ENCODE data around the gene AAGAB. TPM values are rescaled to one million over a fixed set of nuclear protein-coding genes. Genes with fewer than 3 reads are reported as not detected.
"Not testable (repeated sequence)": the region's sequence is repeated elsewhere in the genome, so short reads cannot be mapped to it uniquely, and the experiment has no call there.

The AAGAB gene
- total RNA-seq, 1 donor from 2014 or later: 23.2 TPM

DNA sequence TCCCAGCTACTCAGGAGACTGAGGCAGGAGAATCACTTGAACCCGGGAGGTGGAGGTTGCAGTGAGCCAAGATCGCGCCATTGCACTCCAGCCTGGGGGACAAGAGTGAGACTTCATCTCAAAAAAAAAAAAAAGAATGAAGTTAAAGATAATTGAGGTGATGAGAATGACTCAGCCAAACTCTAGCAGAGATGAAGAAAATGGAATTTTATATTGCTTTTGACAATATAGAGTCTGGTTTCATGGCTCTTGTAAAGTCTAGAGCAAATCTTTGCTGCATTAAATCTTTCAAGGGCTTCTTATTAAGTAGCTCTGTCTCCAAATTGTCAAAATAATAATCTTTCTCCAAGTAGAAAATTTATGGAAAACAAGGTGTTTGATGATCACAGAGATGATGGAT is 4.0 kb upstream of the AAGAB start:
- DNase-seq (ENCODE audit: low spot score); ATAC-seq; intact Hi-C loops (cut with DNase I): not testable (repeated sequence)

DNA sequence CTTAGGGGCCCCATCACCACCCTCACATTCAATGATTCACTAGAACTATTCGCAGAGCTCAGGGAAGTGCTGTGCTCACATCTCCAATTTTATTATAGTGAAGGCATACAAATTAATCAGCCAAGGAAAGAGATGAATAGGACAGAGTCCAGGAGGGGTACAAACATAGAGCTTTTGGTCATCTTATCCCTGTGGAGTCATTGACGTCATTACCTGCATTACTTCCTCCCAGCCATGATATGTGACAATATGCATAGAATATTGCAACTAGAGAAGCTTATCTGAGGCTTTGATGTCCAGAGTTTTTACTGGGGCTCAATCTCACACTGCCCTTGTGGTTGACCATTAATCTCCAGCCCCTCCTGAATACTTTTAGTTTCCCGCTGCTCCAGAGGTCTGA is 1.6 kb upstream of the AAGAB start:
- intact Hi-C loops (cut with DNase I): no loop called here
- no peak for DNase-seq (ENCODE audit: low spot score)
- no peak for ATAC-seq

DNA sequence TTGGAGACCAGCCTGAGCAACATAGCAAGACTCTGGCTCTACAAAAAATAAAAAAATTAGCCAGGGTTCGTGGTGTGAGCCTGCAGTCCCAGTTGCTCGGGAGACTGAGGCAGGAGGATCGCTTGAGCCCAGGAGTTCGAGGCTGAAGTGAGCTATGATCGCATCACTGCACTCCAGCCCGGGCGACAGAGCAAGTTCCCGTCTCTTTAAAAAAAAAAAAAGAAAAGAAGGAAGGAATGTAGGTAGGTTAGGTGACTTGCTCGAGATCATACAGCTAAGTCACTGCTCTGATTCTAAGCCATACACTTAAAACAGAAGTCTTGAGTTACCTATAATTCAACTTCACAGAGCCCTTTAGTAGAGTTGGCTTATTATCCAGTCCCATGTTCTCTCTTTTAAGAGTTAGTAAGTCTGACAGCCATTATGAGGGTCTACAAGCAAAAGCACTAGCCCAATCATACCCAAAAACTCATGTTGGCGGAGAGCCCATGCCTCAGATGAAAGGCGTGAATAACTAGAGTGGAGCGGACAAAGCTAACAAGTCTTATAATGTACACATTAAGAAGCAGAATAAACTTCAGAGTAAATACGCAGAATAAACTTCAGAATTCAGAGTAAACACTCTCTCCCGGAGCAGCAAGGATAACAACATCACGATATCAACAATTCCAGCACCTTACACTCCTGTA is 768 bp downstream of the AAGAB start:
- DNase-seq (ENCODE audit: low spot score) (no peak), ATAC-seq (no peak)
- intact Hi-C loops (cut with DNase I): no loop called here

DNA sequence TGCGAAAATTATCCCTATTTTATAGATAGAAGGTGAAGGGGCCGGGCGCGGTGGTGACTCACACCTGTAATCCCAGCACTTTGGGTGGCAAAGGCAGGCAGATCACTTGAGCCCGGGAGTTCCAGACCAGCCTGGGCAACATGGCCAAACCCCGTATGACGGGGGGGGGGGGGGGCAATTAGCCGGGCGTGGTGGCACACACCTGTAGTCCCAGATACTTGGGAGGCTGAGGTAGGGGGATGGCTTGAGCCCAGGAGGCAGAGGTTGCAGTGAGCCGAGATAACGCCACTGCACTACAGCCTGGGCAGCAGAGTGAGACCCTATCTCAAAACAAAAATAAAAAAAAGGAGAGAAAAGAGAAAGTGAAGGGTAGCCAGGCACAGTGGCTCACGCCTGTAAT is 1.4 kb downstream of the AAGAB start:
- ATAC-seq (no peak), DNase-seq (ENCODE audit: low spot score) (no peak)
- intact Hi-C loops (cut with DNase I): no loop called here

DNA sequence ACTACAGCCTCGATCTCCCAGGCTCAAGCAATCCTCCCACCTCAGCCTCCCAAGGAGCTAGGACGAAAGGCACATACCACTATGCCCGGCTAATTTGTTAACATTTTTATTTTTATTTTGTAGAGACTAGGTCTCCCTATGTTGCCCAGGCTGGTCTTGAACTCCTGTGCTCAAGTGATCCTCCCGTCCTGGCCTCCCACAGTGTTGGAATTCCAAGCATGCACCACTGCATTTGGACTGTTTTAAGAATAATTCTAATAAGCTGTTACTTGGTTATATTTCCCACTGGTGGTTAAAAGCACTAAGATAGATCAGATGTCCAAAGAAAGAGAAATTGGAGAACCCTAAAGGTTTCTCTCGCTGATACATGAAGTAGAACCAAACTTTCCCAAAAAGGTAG is 3.1 kb downstream of the AAGAB start:
- DNase-seq (ENCODE audit: low spot score) (no peak), ATAC-seq (no peak)
- intact Hi-C loops (cut with DNase I): no loop called here

DNA sequence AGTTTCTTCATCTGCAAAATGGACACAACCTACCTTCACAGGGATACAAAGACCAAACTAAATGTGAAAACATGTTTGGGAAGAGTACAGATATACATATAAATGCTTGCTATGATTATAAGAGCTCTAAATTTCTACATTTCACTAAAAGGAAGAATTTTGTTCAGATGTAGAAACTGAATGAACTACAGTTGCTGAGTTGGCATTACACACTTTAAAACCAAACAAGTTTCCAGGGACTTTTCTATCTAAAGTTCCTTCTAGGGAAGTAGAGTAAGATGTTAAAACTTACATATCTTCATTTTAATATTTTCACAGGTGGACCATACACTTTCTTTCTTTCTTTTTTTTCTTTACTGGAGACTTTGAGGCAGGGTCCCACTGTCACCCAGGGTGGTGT is 4.6 kb downstream of the AAGAB start:
- ATAC-seq: no peak
- intact Hi-C loops (cut with DNase I): loop anchor here (5.0 kb wide), 1 partner anchor 298 kb away; no protein-coding TSS in a partner anchor
- no peak for DNase-seq (ENCODE audit: low spot score)

DNA sequence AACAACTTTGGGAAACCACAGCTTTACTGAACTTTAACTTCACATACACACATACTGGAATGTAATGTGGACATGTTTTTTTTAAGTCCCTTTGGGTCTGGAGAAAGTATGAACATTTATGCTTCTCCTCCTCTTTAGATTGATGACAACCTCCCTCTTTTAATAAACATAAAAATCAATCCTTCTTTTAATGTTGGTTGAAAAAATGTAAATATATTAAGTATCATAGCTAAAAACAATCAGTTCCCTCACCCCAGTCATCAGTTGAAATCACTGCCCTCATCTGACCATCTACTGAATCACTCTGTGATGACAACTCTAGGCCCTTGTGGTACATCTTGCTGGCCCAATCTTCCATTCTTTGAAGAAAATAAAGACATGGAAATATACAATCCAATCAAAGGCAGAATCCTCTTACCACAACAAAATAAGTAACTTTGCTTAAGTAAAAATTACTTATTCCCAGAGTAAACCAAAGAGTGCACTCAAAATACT is 6.4 kb downstream of the AAGAB start:
- ATAC-seq: no peak
- intact Hi-C loops (cut with DNase I): loop anchor here (5.0 kb wide), 1 partner anchor 296 kb away; no protein-coding TSS in a partner anchor

DNA sequence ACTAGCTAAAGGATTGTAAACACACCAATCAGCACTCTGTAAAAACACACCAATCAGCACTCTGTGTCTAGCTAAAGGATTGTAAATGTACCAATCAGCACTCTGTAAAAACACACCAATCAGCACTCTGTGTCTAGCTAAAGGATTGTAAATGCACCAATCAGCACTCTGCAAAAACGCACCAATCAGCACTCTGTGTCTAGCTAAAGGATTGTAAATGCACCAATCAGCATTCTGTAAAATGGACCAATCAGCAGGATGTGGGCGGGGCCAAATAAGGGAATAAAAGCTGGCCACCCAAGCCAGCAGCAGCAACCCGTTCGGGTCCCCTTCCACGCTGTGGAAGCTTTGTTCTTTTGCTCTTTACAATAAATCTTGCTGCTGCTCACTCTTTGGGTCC is 7.9 kb downstream of the AAGAB start:
- ATAC-seq; DNase-seq (ENCODE audit: low spot score): not testable (repeated sequence)
- intact Hi-C loops (cut with DNase I): loop anchor here (5.0 kb wide), 1 partner anchor 294 kb away; no protein-coding TSS in a partner anchor

More for the DNA sequence above, 6.4 kb downstream of the AAGAB start:
- no peak for DNase-seq (ENCODE audit: low spot score)

DNA sequence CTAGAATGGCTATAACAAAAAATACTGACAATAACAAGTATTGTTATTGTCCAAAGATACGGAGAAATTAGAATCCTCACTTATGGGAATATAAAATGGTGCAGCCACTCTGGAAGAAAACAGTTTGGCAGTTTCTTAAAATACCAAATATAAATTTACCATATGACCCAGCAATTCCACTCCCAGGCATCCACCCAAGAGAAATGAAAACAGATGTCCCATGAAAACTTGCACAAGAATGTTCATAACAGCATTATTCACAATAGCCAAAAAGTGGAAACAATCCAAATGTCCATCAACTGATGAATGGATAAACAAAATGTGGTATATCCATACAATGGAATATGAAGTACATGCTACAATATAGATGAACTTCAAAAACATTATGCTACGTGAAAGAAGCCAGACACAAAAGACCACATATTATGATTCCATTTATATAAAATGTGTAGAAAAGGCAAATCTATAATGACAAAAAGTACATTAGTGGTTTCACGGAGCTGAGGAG is 9.4 kb downstream of the AAGAB start:
- no peak for DNase-seq (ENCODE audit: low spot score)
- intact Hi-C loops (cut with DNase I): loop anchor here (5.0 kb wide), 1 partner anchor 293 kb away; no protein-coding TSS in a partner anchor
- ATAC-seq: no peak

DNA sequence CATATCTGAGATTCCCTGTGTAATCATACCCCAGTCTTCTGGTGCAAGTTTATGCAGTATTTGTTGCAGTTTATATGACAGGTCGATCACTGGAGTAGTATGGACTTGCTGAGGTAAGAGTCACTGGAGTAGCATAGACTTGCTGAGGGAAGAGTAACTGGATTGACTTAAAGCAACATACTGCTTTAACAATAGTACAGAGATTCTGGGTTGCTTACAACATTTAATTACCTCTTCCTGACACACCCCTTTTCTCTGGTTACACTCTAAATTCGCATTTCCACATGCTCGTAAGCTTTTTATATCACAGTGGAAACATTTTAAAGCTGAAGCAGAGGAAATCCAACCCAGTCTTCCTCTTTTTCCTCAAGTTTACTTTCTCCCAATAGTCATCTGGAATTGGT is 11.8 kb downstream of the AAGAB start:
- intact Hi-C loops (cut with DNase I): no loop called here
- ATAC-seq: no peak
- DNase-seq (ENCODE audit: low spot score): no peak

DNA sequence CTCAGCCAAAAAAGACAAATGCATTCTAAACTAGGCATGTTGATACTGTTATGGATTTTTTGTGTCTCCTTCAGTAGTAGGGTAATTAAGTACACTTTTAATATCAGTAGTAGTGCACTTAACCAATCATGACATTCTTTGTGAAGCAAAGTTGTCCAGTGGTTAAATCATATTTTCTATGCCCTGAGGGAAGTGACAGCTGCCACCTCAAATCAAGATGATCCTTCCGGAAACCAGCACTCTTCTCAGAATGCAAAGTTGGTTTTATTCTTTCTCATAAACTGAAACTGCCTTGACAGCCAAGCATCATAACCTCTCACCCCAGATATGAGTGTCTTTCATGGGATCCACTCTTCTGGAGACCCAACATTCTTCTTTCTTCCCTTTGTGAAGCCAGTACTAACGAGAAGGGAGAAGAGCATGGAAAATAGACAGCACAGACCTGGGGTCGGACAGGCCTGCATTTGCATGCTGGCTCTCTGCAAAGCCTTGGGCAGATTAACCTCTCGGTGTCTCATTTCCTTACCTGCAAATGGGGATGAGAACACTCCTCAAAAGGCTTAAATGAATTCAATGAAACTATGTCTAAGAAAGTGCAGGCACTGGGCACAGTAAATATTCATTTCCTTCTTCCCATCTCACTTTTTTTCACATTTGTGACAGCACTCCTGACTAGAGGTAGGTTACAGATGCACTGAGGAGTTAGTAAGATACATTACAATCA is 13.2 kb downstream of the AAGAB start:
- no peak for ATAC-seq
- DNase-seq (ENCODE audit: low spot score): no peak
- intact Hi-C loops (cut with DNase I): no loop called here

DNA sequence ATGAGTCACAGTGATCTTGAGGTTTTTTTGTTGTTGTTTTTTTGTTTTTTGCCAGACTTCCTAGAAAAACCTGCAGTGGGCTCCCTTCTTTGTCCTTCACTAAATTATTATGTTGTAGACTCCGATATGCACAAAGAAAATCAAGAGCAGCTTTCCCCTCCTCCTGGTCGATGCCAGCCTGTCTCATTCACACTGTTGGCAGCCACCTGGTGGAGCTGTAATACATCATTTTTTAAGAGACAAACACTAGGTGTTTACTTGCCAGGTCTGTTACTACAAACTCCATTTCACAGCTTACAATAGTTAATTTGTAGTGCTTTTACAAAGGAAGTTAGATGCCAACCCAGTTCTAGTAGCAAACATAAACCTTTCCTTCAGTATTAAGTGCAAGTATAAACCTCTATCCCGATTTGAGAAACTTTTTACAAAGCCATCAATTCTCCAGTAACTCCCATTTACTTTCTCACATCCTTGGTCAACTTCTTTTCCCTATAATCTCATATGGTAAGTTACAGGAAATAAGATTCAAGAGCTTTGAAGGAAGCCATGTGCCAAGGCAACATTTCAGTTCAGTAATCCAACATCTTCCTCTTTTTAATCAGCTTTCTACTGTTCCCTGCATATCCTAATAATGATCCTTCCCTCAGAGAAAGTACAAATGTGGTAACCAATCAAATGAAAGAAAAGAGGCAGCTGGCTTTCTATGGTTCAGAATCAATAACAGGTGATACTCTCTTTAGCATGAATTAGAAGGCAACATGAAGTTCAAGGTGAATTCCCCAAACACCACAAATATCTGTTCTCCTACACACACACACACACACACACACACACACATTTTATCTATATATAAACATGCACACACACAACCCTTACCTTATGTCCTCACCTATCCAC is 14.0 kb downstream of the AAGAB start:
- no peak for ATAC-seq
- intact Hi-C loops (cut with DNase I): no loop called here

DNA sequence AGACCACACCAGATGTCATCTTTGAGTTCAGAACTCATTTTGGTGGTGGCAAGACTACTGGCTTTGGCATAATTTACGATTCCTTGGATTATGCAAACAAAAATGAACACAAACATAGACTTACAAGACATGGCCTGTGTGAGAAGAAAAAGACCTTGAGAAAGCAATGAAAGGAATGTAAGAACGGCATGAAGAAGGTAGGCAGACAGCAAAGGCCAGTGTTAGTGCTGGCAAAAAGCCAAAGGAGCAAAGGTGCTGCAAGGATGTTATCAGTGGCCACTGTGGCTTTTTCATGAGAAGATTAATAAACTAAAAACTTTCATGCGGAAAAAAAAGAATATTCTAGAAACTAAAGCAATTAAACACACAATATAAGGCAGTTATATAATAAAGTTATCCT is 21.9 kb downstream of the AAGAB start:
- DNase-seq (ENCODE audit: low spot score): no peak

More for the DNA sequence above, 14.0 kb downstream of the AAGAB start:
- no peak for DNase-seq (ENCODE audit: low spot score)

DNA sequence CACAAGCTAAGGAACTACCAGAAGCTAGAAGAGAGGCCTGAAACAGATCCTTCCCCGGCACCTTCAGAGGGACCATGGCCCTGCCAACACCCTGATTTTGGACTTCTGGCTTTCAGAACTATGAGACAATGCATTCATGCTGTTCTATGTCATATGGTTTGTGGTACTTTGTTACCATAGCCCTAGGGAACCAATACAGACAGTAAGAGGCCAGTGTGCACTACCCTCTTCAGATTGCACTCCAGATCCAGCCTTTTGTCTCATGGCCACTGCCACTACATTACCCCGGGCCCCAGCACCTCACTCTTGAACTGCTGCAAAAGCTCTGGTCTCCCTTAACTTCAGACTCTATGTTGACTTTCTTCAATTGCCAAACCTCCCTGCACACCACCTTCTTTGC is 24.0 kb downstream of the AAGAB start:
- ATAC-seq: no peak
- intact Hi-C loops (cut with DNase I): no loop called here
- no peak for DNase-seq (ENCODE audit: low spot score)

More for the DNA sequence above, 21.9 kb downstream of the AAGAB start:
- intact Hi-C loops (cut with DNase I): no loop called here
- ATAC-seq: no peak

DNA sequence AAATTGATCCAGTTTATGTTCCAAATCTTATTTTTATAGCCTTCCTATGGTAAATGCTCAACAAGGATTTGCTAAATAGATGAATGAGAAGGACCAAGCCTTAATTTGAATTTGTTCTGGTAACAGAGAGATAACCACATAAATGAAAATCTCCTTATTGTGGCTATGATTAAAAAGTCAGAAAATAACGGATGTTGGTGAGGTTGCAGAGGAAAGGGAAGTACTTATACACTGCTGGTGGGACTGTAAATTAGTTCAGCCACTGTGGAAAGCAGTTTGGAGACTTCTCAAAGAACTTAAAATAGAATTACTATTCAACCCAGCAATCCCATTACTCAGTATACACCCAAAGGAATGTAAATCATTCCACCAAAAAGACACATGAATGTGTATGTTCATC is 26.2 kb downstream of the AAGAB start:
- ATAC-seq (no peak), DNase-seq (ENCODE audit: low spot score) (no peak)
- intact Hi-C loops (cut with DNase I): no loop called here

DNA sequence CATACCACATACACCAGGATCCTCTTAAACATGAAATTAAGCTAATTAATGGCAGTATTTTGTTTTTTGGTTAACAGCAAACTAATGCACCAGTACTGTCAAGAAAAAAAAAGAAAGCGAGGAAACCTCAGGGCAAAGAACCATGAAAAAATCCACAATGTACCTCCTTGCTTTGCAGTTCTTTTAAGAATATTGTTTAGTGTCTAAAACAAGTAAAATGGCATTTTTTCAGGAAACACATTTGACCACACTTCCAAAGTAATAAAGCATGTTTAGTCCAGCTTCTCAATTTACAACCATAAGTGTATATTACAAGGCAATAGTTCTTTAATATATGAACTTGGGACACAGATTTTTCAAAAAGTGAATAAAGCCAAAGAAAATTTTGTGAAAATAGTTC is 26.6 kb downstream of the AAGAB start:
- intact Hi-C loops (cut with DNase I): no loop called here
- DNase-seq (ENCODE audit: low spot score) (no peak), ATAC-seq (no peak)

DNA sequence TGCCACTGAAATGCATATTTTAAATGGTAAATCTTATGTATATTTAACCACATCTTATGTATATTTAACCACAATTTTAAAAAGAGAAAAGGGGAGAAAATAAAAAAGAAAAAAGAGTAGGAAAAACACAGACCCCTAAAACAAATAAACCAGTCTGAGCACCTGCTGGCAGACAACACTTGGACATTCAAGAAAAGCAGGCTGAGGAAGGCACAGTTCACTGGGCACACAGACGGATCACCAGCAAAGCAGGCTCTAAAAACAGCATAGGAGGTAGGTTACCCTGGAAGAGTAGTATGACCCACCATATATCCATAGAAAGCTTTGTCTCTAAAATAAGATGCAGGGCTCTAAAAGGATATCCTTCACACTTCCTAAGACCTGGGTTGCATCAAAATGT is 27.0 kb downstream of the AAGAB start:
- DNase-seq (ENCODE audit: low spot score) (no peak), ATAC-seq (no peak)
- intact Hi-C loops (cut with DNase I): no loop called here

DNA sequence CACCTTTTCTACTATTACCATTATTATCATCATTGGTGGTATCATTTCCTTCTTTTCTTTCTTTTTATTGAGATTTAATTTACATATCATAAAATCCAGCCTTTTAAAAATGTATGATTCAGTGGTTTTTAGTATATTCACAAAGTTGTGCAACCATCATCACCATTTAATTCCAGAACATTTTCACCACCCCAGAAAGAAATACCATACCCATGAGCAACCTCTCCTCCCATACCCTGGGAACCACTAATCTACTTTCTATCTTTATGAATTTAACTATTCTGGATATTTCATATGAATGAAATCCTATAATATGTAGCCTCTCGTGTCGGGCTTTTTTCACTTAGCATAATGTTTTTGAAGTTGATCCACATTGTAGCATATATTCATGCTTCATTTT is 29.1 kb downstream of the AAGAB start:
- intact Hi-C loops (cut with DNase I): no loop called here
- no peak for DNase-seq (ENCODE audit: low spot score)
- ATAC-seq: no peak

DNA sequence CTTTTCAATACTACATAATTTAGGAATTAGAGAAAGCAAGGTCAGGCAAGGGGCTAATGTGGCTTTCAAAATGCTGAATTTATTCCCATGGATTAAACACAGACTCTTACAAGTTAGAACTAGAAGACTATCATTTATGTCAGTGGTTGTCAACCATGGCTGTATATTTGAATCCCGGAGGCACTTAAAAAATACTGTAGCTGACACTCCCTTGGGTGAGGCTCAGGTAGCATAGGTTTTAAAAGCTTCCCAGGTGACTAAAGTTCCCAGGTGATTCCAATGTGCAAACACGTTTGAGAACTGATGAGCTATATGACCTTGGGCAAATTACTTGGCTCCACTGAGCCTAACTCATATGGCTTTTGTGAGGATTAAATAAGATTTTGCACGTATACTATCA is 29.6 kb downstream of the AAGAB start:
- ATAC-seq: no peak
- DNase-seq (ENCODE audit: low spot score): no peak
- intact Hi-C loops (cut with DNase I): no loop called here

Data from sciatic nerve (tissue), 2 donors.